ENCODE data around the gene CDH13.
A peak's percentile ranks its signal among the peaks of the same experiment; 100 is the strongest.

The CDH13 gene

GRCh38 chr16:82629441-82630027 lies 2.8 kb downstream of the CDH13 start:
- DNase-seq, result peak; percentile 40

- DNase-seq, result no peak
Observed at GRCh38 chr16:82630219-82630618, 3.5 kb downstream of the CDH13 start.

DNA sequence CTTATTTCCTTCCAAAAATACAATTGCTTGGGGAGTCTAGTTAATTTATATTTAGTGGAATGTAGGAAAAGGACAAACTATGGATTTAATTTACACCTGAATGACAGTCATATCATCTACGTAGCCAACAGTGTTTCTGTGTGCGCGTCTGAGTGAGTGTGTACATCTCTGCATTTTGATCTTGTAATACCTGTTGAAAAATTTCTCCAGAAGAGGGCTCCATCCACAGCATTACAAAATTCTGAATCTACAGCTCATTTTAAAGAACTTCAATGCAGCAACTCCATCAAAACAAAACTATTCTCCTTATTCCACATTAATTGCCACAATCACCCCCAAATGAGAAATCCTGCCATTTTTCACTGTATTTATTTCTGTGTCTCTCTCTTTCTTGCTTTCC lies 3.9 kb downstream of the CDH13 start:
- DNase-seq, result no peak

DNA sequence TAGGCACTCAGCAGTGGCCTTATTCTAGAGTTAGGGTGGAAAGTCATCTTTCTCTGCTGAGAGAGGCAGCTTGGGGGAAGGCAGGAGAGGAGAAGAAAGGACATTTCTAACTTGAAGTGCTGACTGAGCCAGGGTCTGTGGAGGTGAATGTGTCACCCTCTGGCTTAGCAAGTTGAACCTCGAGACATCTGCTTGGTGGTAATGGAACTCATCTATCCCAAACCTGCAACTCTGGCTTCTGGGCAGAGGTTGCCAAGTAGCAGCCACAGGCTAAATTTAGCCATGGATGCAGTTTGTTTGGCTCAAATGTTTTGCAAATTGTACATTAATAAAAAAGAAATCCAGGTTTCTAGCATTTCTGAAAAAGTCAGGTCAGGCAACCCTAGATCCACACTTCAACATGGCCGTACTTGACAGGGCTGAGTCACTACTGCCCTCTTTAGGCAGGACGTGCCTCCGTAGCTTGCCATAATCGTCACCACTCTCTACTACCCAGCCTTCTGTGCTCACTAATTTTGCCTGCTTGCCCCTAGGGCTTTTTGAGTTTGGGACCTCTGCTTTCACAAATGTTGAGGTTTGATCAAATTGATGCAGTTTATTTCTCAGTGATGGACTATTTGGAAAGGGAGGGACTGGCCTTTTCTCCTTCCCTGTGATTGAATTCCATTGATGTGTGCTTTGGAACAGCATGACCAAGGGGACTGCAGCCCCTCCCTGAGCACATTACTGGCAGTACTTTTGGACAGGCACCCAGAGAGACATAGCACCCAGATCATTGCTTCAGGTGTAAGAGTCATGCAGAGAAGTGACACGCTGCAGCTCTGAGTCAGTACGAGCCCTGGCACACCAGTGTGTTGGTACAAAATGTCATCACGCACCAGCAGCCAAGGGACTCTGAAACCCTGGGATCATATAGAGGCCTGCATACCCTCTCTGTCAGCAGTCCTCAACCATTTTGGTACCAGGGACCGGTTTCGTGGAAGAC lies 5.2 kb downstream of the CDH13 start:
- DNase-seq, result no peak

DNA sequence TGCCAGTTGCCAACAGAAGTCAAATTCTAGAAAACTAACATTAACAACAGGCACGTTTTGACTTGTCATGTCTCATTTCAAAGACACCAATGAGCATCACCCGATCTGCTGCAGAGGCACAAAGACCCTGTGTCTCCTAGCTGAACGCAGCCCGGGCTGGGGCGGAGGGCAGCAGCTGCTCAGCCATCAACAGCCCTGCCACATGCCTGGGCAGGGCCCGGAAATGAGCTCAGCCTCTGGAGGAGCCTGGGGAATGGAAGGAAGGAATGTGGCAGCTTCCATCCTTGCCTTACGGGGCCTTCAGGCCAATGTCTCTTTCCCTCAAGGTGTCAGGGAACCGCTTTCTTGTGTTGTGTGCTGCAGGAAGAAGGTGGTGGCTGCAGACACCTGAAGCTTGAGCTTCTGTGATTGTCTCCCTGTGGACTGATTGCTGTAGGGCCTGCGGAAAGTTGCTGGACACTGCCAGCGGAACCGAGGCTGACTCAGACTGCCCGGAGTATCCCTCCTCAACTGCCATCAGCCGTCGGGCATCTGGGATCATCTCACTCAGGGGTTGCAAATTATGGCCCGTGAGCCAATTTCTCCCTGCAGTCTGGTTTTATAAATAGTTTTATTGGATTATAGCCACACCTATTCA lies 7.3 kb downstream of the CDH13 start:
- peak; percentile 46 for DNase-seq

DNA sequence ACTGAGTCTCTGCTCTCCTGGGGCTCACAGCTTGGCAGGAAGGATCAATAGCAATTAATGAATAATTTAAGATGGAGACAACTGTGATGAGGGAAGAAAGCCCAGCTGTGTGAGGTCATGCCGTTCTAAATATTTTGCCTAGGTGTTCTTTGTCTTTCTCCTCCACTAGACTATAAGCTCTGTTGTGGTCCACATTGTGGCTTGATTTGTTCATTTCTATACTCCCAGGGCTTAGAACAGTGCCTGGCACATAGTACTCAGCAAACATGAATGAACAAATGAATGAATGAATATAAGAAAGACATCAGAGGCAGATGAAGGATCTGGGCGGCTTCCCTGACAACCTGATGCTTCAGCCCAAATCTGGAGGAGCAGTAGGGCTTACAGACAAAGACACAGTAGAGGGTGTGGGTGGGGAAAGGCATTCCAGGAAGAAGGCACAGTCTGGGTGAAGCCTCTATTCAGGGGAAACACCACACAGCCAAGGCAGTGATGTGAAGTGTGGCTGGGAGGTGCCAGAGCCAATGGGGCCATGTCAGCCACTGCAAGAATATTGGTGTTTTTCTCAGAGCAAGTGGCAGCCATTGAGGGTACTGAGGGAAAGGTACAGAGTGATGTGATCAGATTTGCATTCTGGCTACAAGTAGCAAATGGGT lies 8.3 kb downstream of the CDH13 start:
- DNase-seq, result no peak

DNA sequence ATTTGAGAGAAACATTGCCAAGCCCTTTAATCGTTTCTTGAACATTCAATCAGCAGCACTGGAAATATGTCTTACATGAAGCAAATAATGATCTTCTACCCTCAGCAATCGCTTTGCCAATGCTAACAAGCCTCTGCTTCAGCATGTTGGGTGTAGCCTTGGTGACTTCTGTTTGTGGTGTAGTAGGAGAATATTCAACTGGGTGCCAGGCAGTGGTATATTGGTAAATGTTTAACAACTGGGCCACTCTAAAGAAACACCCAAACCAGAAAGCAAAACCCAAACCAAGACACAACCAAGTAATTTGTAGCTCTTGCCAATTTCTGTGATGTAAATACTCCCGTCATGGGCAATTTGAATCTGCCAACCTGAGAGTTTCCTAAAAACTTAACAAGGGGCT lies 9.7 kb downstream of the CDH13 start:
- DNase-seq, result no peak

- no peak for DNase-seq
Observed at GRCh38 chr16:82636958-82637357, 10.2 kb downstream of the CDH13 start.

DNA sequence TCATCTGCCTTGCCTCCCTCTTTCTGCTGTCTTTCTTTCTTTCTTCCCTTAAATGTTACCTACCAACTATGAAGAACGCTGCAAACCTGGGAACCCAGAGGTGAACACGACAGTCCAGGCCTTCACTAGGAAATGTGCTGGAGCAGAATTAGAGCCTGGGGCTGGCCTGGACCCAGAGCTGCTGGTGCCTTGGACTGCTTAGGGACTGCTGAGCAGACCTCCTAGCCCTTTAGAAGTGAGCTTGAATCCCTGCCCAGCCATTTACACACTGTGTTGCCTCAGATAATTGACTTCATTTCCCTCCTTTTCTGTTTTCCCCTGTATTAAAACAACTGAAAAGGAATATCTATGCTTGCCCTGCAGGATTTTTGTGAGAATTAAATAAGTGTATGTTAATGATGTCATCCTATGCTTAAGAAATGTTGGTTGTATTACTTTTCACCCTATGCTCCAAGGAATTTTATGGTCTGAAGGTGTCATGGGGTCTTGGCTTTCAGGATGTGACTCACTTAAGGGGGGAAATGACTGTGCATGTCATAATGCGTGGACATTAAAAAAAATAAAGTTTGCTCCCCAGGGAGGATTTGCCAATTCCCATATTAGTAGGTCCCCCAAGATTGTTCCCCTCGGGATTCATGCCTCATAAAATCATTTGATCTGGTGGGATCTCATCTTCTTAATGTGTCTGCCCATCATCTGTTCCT lies 11.5 kb downstream of the CDH13 start:
- DNase-seq, result peak; percentile 15

- DNase-seq, result no peak
Observed at GRCh38 chr16:82639263-82639662, 12.5 kb downstream of the CDH13 start.

DNA sequence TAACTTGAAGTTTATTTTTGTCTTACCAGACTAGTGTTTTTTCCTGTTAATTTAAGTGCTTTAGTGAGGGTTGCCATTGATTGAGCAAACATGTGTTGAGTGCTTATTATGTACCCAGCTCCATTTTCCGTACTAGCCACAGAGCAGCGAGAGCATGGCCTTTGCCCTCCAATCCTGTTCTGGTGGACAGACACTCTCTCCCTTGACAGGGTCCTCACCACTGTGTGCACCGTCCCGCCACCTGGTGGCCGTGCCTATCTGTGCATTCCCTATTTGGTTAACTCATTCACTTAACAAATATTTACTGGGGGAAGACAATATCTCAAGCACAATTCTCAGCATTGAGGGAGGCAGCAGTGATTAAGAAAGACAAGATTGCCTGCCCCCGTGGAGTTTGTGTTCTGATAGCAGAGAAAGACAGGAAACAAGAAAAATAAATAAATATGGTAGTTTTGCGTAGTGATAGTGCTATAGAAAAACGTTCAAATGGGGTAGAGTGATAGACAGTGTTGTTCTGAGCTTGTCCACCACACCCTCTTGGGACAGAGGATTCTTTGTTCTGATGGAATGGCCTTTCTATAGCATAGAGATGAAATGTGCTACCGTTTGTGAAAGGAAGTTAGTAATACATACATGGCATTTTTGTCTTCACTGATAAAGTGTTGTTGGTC lies 13.0 kb downstream of the CDH13 start:
- DNase-seq, result no peak

DNA sequence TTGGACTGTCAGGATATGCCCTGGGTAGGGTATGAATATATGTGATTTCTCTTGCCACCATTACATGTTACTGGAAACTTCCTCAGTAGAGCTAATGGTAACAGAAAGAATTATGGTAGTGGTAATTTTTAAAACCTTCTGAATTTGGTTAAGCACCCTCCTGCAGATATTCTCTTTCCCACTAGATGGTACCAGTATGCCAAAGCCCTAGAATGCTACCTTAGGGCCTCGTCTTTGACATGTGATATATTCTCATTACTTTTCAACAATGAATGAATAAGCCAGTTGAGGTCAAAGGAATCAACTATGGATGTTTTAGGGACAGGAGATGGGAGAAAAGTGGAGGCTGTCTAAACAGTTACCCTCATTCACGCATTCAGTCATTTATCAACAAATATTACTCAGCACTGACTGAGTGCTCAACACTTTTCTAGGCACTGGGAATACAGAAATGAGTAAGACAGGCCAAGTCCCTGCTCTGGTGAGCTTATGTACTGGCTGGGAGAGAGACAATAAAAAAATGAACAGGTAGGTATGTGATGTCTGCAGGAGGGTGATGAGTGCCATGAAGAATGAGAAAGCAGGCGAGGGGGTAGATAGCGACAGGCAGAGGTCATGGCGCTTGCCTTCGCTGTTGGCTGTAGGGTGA lies 14.7 kb downstream of the CDH13 start:
- no peak for DNase-seq

DNA sequence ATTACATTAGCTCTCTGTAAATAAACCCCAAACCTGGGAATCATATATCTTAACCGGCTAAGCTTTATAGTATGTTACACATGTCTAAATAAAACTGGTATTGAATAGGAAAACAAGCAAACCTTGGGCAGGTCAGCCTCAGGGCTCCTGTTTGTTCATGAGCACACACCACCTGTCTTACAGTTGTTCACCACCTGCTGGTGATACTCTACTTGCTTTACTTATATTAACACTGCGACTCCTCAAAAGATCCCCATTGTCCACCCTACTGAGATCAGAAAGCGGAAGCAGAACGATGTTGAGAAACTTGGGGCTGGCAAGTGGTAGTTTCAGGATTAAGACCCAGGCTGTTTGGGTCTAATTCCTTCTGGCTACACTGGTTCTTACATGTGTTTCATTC lies 16.4 kb downstream of the CDH13 start:
- no peak for DNase-seq

DNA sequence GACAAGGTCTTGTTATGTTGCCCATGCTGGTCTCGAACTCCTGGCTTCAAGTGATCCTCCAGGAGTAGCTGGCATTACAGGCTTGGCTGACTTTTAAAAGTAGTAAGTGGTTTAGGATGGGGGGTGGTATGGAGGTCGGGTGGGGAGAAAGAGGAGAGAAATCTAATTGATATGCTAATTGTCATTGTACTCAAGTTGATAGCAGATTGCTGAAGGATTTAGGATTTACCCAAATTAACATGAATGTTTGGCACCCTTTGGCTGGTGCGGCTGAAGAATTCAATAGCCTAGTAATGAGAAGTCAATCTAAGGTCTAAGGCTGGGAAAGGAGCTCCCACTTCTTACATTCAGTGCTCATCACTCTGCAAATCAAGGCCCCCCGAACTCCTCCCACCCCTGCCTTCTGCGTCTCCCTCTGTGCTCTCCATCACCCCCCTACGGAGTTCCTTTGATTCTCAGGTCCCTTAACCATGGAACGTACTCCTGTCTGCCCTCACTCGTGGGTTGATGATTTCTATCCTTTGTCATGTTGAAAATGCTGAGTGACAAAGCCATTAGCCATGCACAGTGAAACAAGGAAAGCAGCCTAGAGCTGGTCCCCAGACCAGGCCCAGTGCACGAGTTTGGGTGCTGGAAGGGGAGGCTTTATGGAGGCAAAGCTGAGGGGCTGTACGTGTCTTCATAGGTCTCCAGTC lies 17.3 kb downstream of the CDH13 start:
- DNase-seq, result no peak

DNA sequence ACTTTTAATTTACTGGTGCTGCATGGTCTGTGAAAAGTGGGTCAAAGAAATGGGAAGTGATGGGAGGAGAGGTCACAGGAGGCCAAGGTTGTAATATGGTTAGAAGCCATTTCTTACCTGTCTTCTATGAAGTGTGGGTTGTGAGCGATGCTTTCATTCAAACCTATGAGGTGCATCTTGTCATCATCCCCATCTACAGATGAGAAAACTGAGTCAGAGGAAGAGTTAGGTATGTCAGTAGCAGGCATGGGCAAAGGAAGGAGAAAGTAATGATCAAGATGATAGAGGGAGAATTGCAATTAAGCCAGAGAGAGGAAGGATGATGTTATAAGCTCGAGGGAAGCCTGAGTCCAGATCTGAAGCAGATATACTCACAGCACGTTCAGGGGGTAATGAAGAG lies 19.7 kb downstream of the CDH13 start:
- DNase-seq, result no peak

- no peak for DNase-seq
Observed at GRCh38 chr16:82649766-82650165, 23.0 kb downstream of the CDH13 start.

DNA sequence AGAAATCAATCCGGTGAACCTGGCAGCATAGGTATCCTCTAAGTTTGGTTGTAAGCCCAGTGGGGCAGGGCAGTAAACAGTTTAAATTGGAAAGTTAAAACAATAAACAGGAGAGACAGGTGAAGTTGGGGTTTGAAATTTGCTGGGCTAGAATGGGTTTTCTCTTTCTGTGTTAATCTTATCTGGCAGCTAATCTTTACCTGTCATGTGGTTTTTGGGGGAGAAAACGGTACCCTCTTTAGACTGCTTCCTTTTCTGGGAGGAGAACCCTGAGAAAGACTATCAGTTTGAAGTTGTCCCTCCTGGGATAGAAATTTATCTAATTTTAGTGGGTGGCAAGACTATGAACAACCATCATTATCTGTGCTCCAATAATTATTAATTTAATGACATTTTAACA lies 24.0 kb downstream of the CDH13 start:
- DNase-seq, result no peak

DNA sequence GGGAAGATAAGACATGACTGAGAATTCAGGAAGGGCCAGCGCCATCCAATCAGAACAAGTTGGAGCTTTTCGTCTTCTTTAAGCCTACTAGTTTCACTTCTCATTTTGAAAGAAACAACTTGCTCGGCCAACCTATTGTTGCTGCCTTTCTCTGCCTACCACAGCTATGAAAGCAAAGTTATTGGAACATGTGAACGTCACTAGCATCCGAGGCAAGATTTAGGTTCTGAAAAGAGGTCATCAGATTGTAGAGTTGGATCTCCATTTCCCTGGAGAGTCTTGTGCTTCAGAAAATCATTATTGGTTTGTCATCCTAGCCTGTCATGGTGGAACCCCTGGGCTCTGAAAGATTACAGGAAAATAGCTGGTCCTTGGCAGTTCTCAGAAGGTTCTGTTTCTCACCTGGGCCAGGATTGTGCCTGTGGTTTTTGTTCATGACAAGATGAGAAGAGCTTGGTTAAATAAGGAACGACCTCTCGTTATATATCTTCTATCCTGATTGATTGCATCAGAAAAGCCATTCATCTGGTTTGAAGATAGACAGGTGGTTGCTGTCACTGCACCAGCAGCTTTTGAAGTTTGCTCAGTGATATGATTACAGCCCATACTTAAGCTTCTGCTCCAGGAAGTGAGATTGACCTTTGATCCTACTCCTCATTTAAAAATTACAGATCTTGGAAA lies 25.3 kb downstream of the CDH13 start:
- DNase-seq, result no peak

DNA sequence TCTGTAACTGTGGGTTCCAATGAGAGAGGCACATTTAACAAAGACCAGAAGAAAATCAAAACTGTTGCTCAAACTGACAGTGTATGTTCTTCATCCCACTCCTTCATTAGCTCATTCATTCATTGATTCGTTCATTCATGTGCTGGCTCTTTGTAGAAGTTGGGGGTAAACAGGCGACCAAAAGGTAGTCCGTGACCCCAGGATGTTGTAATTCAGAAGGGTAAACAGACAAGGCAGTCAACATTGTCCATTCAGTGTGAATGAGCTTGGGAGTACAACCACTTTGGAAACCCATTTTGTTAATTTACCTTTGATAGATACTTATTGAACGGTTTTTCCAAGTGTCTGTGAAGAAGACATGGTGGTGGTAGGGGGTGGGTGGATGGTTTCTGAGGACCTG lies 26.1 kb downstream of the CDH13 start:
- no peak for DNase-seq

Measured in T1000 (cell line).